ENCODE data around the gene NREP.

Gene NREP, protein sequence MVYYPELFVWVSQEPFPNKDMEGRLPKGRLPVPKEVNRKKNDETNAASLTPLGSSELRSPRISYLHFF

DNA sequence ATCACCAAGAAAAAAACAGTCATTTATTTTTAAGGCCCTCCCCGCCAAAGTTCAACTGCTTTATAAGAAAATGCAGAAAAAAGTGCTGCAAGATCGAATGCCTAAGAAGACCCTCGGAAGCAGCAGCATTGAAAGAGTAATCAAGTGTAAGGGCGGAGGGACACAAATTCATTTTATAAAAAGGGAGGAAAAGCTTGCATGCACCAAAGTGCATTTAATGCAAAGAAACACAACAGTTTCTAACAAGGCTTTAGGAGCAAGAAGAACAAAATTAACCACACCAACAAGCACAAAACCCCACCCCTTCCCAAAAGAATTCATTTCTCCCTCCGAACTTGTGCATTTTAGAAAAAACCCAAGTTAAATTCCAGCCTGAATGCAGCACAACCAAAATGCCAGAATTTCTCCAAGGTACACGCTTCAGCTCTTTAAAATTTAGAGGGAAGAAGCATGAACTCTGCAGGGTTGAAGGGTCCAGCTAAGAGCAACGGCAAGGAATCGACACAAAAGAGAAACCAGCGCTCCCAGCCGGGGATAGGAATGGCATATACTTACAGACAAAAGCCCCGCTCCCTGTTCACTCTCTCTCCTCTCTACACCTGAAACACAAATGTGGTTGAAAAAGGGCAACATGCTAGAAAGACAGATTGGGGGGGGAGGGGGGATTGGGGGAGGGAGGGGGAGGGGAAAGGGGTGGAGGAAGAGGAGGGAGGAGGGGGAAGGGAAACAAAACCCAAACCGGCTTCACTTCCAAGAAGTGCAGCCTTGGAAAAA, at the start of gene NREP:
Gene NREP, minus strand, starts transcription at position 614 of the 774 bp plus-strand sequence. CDS start 1,422 bp downstream, outside the sequence.
- no peak for DNase-seq

DNA sequence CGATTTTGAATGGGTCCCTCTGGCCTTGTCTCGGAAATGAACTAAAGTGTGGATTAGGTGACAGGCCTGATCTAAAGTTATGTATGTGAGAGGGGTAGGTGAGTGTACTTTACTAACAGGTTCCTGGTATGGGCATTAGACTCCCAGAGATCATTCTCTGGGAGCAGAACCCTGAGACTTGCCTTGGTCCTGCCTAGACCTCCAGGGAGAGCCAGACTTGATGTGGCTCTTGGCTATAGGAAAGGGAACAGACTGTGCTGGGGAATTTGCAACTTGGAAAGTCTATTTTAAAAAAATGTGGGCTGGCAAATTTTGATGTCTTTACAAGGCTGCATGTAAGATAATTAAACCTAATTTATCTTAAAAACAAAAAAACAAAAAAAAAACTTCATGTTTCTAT, 49.8 kb upstream of the NREP start:
- no peak for DNase-seq

DNA sequence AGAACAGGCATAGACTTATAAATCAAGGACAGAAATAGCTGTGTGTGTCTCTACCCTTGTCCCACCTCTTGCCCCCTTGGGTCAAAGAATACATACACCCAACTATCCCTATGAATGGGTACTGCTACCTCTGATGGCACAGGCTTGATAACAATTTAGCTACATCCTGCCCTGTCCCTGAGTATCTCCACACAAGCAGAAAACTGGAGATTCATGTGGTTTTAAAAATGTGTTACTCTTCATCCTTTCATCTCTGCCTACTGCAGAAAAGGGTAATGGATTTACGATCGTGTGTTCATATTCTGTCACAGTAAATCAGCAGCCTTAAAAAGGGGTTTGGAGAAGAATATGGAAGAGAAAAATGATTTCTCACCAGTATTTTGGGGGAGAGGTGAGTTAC, 49.2 kb upstream of the NREP start:
- DNase-seq: no peak

DNA sequence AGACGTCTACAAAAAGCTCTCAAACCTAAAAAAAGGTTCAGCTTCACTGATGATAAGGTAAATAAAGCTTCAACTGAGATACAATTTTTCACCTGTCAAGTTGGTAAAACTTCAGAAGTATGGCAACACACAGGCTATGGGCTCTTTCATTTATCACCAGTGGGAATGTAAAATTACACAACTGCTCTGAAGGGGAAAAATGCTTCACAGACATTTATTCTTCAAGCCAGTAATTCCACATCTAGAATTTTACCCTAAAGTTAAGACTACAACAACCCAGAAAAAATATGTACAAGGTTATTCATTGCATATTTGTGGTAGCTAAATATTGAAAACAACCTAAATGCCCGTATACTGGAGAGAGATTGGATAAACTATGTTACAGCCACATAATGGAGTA, 48.1 kb upstream of the NREP start:
- no peak for DNase-seq

DNA sequence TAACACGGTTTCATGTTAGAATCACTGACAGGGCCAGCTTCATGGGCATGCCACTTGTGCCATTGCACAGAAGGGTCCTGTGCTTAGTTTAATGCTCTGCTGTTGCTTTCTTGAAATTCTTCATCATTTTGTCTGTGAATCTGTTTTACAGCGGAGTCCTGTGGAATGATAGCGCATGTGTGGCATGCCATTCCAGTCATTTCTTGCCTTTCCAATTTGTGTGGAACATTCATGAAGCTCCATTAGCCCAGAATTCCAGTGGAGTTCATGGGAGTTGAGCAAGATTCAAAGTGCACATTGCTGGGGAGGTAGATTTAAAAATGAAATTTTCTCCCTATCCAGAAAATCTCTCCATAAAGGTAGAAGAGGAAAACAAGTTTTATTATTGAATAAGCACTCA, 43.4 kb upstream of the NREP start:
- no peak for DNase-seq

DNA sequence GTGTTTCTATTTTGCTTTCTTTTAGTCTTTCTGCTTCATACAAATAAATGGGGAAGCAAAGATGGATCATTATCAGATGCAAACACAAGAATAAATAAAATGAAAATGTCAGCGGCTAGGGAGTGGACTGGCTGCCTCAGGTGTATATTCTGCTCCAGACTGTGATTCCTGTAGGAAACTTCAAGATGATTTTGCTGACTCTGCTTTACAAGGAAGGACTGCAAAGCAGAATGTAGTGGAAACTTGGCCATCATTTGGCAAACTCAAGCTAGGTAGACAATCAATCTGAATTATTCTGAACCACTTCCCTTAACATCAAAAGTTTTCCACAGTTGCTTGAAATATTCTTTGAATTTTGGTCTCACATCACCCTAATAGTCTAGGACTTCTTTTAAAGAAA, 38.1 kb upstream of the NREP start:
- DNase-seq: no peak

DNA sequence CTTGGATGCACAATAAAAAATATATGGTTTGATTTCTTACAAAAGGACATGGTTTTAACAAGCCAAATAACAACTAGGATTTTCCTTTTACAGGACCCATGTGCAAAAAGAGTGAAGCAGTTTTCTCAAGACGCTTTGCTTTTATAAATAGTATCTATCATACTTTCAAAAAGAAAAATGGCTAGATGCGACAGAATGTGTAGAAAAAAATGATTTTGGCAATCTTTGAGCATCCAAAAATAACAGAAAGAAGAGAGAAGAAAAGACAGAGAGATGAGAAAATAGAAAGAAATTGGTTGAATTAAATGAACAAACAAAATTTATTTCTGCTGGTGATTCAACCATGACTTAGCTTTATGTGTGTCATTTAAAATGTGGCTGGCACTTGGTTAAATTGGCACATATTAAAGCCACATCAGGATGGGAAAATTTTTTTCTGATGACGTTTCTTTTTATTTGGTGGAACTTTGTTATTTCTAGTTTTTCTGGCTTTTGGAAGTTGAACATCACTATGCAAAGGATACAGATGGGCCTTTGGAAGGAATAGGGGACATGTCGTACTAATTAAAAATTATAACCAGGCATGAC, 35.6 kb upstream of the NREP start:
- no peak for DNase-seq

DNA sequence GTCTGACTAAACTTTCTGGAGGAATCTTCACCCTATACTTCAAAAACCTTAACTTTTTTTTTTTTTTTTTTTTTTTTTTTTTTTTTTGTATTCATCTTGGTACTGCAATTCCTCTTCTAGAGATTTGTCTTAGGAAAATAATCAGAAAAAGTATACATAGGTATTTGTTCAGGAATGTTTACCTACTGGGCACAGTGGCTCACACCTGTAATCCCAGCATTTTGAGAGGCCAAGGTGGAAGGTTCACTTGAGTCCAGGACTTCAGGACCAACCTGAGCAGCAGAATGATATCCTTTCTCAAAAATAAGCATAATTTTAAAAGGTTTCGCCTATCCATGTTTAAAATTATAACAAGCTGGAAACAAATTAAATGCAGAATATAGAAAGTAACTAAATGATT, 33.3 kb upstream of the NREP start:
- no peak for DNase-seq

DNA sequence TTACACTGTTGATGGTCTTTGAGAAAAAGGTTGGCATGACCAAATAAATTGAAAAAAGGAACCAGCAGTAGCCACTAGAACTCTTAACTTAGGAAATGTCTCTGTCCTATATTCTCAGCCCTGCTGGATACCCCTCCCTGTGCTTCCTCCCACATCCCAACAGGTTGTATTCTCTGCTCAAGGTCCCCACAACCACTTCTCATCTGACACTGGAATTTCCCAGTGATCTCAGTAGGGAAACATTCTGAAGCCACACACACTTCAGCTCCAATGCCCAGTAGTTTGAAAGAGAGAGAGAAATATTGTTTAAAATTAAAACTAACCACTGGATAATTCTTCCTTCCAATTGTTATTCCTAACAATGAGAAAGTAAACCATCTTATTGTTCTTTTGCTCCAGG, 30.0 kb upstream of the NREP start:
- no peak for DNase-seq

DNA sequence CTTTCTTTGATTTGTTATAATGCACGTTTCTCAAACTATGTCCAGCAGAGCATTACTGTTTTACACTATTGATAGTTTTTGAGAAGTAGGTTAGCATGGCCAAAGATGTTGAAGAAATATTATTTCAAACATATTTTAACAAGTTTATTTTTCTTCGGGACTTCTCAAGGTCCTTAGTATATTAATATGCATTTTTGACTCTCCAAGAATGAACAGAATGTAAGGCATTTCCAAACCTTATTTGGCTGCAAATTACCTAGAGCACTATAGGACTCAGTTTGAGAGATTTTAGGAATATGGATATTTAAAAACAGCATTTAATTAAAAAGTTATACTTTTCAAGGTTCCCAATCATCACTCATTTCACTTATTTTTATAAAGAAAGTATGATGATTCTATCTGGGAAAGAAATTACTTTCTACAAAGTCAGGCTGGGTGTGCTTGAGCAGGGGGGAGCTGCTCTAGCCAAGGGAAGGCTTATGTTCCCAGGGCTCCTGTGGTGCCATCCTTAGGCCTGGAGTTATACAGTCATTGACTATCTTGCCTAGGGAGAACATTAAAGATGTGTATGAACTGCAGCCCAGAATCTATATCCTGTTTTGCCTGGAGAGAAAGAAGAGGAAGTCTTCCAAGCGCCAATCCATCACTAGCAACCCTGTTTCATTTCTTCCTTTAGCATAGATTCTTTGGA, 27.6 kb upstream of the NREP start:
- no peak for DNase-seq

DNA sequence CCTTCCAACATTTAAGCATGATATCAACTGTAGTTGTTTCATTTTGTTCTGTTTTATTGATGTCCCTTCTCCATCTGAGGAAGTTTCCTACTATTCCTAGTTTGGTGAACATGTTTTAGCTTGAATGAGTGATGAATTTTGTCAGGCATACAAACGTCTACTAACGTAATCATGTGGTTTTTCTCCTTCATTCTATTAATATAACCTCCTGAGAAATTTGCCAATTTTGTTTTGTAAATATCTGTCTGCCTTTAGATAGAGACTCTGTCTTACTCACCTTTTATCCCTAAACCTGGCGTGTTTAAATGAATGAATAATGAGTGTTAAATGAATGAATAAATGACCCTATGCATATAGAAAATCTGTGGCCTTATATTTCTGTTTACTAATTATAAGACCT, 26.5 kb upstream of the NREP start:
- no peak for DNase-seq

DNA sequence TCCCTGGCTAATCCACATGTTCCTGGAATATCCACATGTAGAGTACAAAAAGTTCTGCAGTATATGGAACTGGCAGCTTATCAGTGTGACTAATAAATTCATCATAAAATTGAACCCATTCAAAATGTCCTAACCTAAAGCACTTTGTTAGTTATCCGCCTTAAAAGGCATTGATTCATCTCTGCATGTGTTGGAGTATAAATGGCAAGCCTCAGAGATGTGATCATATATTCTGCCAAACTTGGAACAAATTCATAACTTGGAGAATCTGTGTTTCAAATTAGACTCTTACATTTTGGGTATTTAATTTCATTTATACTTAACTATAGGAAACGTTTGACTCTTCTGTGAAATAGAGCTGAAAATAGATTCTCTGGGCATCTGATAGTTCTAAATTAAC, 25.2 kb upstream of the NREP start:
- DNase-seq: no peak

DNA sequence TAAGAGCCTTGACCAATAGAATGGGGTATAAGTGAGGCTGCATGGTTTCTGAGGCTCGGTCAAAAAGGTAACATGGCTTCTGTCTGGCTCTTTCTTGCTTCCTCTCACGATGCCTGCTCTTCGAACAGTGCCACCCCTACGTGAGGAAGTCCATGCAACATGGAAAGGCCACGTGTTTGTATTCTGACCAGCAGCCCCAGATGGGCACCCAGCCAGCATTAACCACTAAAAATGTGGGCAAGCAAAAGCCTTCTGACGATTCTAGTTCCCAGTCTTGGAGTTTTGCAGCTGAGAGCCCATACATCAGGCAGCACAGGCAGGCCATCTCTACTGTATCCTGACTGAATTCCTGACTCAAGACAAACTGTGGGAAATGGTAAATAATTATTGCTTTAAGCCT, 24.2 kb upstream of the NREP start:
- no peak for DNase-seq

DNA sequence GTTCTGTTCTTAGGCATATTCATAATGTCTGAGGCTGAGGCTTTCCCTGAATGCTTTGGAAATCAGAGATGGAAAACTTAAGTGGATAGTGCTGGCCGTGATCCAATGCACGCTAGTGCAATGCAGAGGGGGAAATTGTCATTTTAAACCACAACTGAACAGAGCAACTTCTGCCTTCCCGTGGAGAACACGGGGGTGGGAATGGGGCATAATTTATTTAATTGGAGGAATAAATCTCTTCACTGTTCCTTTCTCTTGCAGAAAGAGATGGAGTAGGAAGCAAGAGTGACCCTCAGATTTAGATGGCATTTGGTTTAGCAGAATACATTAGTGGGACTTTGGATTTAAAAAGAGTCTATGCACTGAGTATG, 22.9 kb upstream of the NREP start:
- DNase-seq: no peak

DNA sequence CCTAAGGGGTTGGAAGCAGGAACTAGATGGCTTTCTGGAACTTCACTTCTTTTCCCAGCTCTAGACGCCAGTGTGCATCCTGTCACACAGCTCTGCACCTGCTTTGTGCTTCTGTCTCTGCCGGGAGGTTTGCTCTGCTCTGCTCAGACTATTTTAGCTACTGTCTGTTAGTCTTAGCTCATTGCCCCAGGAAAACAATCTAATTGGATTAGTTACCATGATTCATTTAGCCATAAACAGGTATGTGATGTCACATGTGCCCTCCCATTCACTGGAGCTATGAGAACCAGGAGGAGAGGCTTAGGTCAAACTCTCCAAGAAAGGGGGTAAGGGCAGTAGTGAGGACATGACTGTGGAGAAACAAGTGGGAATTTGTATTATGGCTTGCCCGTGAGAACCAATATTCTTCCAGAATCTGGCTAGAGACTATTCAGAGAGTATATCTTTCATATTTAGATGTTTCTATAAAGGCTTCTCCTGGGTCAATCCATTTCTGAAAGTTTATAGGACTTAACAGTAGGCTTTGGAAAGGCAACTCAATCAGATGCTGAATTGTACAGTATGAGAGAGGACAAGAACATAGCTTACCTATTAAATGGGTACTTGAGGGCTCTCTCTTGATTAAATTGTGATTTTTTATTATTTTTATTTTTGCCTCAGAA, 22.4 kb upstream of the NREP start:
- DNase-seq: no peak

DNA sequence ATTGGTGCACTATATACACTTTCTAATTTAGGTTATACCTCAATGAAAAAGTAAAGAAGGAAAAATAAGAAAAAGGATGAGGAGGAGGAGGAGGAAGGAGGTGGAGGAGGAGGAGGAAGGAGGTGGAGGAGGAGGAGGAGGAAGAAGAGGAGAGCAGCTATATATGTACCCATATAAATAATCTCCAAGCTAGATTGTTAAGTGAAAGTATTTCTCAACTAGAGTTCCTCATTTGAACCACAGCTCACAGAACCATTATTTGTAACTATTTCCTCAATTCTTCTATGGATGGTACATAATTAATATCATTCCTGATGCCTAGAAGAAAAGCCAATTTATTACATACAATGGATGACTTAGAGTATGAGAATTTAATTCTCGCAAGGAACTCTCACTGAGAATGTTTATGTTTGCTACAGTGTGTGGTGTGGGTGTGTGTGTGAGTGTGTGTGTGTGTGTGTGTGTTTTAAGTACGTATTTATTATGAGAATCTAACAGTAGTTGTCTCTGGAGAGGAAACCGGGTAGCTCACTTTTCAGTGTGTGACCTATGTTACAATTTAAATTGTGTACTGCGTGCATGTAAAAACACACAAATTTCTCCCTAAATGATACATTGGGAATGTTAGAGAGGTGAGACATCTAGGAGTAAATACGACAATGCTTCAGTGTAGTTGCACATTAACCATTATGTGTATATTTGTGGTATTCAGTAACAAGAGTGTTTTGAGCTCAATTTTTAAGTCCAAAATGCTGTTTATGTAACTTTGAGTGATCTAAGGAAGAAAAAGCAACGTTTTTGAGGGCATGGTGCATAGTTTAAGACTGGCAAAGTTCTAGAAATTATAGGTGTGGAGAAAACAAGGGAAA, 20.2 kb upstream of the NREP start:
- no peak for DNase-seq

DNA sequence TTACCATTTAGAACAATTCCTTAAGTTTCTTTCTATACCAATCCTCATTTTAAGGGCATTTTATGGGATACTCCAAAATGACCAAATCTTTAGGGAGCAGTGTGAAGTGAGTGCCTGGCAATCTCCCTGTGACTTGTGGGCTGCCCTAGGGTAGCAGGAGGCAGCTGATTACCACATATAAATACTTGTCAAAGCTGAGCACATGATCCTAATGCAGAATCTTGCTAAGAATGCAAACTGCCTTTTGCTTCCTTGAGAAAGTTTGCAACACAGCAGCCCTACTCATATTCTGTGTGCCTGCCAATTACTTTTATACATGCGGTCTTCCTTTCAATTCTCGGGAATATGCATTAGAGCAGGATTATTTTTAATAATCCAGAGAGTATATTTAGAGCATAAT, 18.2 kb upstream of the NREP start:
- no peak for DNase-seq

DNA sequence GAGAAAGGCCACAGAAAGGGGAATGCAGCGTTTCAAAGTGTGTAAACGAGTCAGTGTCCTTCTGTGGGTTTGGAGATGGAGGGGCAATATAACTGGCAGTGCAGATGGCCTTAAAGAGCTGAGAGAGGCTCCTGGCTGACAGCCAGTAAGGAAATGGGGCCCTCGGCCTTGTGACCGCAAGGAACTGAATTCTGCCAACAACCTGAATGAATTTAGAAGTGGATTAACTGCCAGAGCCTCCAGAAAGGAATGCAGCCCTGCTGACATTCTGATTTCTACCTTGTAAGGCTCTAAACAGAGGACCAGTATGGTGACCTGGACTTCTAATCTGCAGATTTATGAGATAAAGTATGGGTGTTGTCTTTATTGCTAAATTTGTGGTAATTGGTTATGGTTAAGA, 17.5 kb upstream of the NREP start:
- no peak for DNase-seq

DNA sequence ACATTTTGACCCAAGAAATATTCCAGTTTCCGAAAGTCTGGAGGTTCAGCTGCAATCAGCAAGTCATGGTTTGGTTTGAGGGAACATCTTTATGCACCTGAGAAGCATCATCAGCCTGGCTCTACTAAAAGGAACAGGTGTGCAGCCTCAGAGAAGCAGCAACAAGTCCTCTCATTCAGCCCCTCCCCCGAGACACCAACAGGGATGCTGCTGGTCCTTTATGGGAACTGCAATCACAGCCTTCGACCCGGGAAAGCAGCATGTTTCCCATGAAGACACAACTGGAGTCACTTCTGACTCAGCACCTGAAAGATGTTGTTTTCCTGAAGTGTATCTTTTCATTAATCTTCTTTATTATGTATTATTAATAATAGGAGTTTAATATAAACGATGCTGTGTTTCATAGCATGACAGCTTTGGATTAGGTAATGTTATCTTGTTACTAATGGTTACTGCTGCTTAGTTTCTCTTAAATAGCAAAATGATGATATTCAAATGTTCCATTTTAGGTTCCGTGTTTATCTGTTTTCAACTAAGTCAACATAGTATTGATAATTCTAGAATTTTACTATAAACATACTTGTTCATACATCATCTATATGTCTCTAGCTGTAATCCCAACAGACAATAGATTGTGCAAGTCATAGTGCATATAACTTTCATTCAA, 15.6 kb upstream of the NREP start:
- DNase-seq: no peak

DNA sequence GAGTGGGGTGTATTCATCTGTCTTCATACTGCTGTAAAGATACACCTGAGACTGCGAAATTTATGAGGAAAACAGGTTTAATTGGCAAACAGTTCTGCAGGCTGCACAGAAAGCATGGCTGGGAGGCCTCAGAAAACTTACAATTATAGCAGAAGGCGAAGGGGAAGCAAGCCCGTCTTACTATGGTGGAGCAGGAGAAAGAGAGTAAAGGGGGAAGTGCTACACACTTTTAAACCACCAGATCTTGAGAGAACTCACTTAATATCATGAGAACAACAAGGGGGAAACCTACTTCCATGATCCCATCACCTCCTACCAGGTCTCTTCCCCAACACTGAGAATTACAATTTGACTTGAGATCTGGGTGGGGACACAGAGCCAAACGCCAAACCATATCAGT, 12.5 kb upstream of the NREP start:
- DNase-seq: no peak

DNA sequence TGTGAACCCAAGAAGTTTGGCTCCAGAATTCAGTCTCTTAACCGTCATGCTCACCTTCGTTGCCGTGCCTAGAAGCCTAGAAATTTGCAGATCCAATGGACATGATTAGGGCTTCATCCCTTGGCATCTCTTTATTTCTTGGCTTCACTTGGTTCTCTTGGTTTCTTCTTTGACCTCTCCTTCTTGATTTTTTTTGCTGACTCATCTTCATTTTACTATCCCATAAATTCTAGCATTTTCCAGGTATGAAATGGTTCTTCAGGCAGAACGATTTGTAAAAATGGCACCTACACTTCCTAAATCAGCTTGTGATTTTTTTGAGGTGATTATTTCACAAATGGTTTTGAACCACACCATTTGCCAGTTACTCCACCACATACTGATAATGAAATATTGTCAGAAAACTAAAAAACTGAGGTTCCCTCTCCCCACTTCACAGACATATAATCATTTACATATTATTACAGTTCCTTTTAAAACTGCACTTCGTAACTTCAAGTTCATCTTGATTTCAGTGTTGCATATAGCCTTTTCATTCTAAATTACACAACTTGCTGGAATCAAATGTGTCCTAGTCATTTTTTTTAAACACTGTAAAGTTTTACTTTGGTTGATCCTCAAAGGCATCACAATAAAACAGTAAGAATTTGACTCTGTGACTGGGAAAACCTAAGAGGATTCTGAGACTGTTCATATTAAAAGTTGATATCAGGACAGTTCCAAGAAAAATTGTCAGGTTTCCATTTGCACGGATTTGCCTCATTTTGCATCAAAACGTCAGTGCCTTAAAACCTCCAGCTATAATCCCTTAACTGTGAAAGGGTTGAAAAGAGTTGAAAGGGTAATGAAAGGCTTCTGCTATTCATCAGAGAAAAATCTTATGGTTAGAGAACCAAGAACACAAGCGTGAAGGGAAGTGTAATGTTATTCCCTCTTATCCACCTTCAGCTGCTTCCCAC, 8.9 kb upstream of the NREP start:
- DNase-seq: no peak
